Progenitor cell of endocrine pancreas (in vitro differentiated cells): Measurements from ENCODE around the gene EEPD1. TPM values are rescaled to one million over a fixed set of nuclear protein-coding genes. Genes with fewer than 3 reads are reported as not detected.

ENCODE experiments used
- DNase-seq: peaks from one replicate; pipeline ENCODE4 v3.0.0; 2021; ENCODE audit warnings: low spot score; ENCODE audit not compliant: unreplicated experiment
- H3K27ac Mint-ChIP-seq: 2 replicates; pipeline ENCODE4 v1.8.0; 2021; ENCODE audit warnings: mild to moderate bottlenecking, moderate library complexity, mixed read lengths
- H3K27me3 Mint-ChIP-seq: 2 replicates; pipeline ENCODE4 v1.8.0; 2021; ENCODE audit warnings: mixed read lengths
- H3K36me3 Mint-ChIP-seq: 2 replicates; pipeline ENCODE4 v1.8.0; 2022; ENCODE audit warnings: mixed read lengths; ENCODE audit not compliant: insufficient read depth
- H3K4me1 Mint-ChIP-seq: 2 replicates; pipeline ENCODE4 v1.8.0; 2021; ENCODE audit warnings: low read depth, mixed read lengths
- H3K4me3 Mint-ChIP-seq: 2 replicates; pipeline ENCODE4 v1.8.0; 2021; ENCODE audit warnings: low read depth, mild to moderate bottlenecking, moderate library complexity, mixed read lengths
- H3K9me3 Mint-ChIP-seq: 2 replicates; pipeline ENCODE4 v1.8.0; 2021; ENCODE audit warnings: low read depth, mixed read lengths
- CTCF ChIP-seq: fragments of 200-600 bp; sonication (generic); IDR thresholded peaks from one replicate; pipeline ENCODE4 v1.5.0; 2021; ENCODE audit warnings: antibody characterized with exemption, mild to moderate bottlenecking; ENCODE audit not compliant: unreplicated experiment
- total RNA-seq: library from RNA; stranded (reverse); gene quantifications from 2 replicates; pipeline ENCODE4 v1.2.1, GENCODE V29; 2021

Gene EEPD1
- total RNA-seq, 1 donor from 2014 or later, result 10.6 TPM

- H3K27ac Mint-ChIP-seq, result peak overlapping the region; percentile 78
- H3K27me3 Mint-ChIP-seq, result no peaks in the 10 kb centered on the region
- peaks cover 6% of the 10 kb centered on the region for H3K36me3 Mint-ChIP-seq
- H3K9me3 Mint-ChIP-seq, result no peaks in the 10 kb centered on the region
- TF ChIP-seq CTCF, result no peak
- peaks cover 39% of the 10 kb centered on the region for H3K4me1 Mint-ChIP-seq
- peak; percentile 30 for DNase-seq
- H3K4me3 Mint-ChIP-seq, result peak overlapping the region; percentile 83
Measured at GRCh38 chr7:36153571-36154097, 580 bp downstream of the EEPD1 start.

DNA sequence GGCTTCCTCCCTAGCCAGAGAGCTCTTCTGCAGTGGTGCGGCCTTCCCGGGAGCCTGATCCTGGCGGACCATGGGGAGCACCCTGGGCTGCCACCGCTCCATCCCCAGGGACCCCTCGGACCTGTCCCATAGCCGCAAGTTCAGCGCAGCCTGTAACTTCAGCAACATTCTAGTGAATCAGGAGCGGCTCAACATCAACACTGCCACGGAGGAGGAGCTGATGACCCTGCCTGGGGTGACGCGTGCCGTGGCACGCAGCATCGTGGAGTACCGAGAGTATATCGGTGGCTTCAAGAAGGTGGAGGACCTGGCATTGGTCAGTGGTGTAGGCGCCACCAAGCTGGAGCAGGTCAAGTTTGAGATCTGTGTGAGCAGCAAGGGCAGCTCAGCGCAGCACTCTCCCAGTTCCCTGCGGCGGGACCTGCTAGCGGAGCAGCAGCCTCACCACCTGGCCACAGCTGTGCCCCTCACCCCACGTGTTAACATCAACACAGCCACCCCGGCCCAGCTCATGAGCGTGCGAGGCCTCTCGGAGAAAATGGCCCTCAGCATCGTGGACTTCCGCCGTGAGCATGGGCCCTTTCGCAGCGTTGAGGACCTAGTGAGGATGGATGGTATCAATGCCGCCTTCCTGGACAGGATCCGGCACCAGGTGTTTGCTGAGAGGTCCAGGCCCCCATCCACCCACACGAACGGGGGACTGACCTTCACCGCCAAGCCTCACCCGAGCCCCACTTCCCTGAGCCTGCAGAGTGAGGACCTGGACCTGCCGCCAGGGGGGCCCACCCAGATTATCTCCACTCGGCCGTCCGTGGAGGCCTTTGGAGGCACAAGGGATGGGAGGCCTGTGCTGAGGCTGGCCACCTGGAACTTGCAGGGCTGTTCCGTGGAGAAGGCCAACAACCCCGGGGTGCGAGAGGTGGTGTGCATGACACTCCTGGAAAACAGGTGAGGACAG, 1.5 kb downstream of the EEPD1 start:
- DNase-seq, result no peak
- TF ChIP-seq CTCF, result no peak
- peaks cover 43% of the 10 kb centered on the region for H3K4me1 Mint-ChIP-seq
- H3K36me3 Mint-ChIP-seq, result peaks cover 6% of the 10 kb centered on the region
- peak overlapping the region; percentile 83 for H3K4me3 Mint-ChIP-seq
- H3K9me3 Mint-ChIP-seq, result no peaks in the 10 kb centered on the region
- H3K27ac Mint-ChIP-seq, result peak overlapping the region; percentile 78
- no peaks in the 10 kb centered on the region for H3K27me3 Mint-ChIP-seq

- TF ChIP-seq CTCF, result peak; percentile 13
- H3K4me3 Mint-ChIP-seq, result peak overlapping the region; percentile 58
- peaks cover 46% of the 10 kb centered on the region for H3K4me1 Mint-ChIP-seq
- H3K27me3 Mint-ChIP-seq, result no peaks in the 10 kb centered on the region
- no peak for DNase-seq
- no peak overlapping the region for H3K27ac Mint-ChIP-seq
- H3K9me3 Mint-ChIP-seq, result no peaks in the 10 kb centered on the region
- H3K36me3 Mint-ChIP-seq, result peaks cover 6% of the 10 kb centered on the region
Measured at GRCh38 chr7:36155811-36156361, 2.8 kb downstream of the EEPD1 start.

DNA sequence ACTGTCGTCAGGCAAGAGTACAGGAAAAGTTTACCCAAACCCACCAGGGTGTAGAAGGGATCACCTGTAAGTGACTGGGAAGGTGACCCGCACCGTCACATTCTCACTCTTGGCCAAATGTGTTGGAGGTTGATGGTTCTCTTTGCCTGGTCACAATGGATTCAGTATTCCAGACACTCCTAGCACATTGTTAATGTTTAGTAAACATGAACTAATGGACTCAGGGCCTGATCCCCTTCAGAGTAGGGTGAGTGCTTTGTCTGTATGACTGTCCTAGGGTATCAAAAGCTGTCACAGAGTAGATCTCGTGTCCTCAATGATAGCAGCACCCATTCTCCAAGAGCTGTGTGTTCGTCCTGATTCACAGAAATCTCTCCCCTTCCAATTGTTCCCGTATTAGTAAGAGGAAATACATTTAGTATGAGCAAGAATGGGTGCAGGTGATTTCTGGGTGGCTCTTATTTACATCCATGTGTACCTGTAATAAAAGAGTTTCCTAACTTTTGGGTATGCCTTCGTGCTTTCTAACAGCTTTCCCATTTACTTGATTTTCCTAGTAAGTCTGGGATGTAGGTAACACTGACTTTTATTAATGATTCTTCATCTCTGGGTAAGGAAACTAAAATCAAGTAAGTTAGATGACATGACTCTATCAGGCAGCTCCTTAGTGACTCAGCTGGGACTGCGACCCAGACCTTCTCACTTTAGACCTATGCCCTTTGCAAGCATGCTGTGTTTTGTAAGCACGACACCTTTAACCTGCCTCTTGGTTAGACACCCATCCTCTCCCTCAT, 4.7 kb downstream of the EEPD1 start:
- Mint-ChIP-seq H3K4me3 (no peak overlapping the region), H3K9me3 (no peaks in the 10 kb centered on the region), H3K36me3 (peaks cover 6% of the 10 kb centered on the region), H3K4me1 (peaks cover 44% of the 10 kb centered on the region), H3K27ac (no peak overlapping the region), H3K27me3 (no peaks in the 10 kb centered on the region)
- no peak for TF ChIP-seq CTCF
- no peak for DNase-seq

- no peaks in the 10 kb centered on the region for H3K9me3 Mint-ChIP-seq
- no peak overlapping the region for H3K27ac Mint-ChIP-seq
- H3K4me3 Mint-ChIP-seq, result no peak overlapping the region
- no peak for TF ChIP-seq CTCF
- peaks cover 44% of the 10 kb centered on the region for H3K4me1 Mint-ChIP-seq
- no peak for DNase-seq
- H3K36me3 Mint-ChIP-seq, result peaks cover 6% of the 10 kb centered on the region
- H3K27me3 Mint-ChIP-seq, result no peaks in the 10 kb centered on the region
Measured at GRCh38 chr7:36158321-36158605, 5.2 kb downstream of the EEPD1 start.
